ENCODE measurements around the gene LDHD.

The LDHD gene

GRCh38 chr16:75147968-75148310 is 31.4 kb upstream of the LDHD start:
- H3K4me1 Mint-ChIP-seq, result peaks cover 5% of the 10 kb centered on the region
- H3K27ac Mint-ChIP-seq, result peak overlapping the region; percentile 47 to 90 (median 89)
- H3K27me3 Mint-ChIP-seq (ENCODE audit: low read depth), result no peaks in the 10 kb centered on the region
- peaks cover 37% of the 10 kb centered on the region for H3K36me3 Mint-ChIP-seq (ENCODE audit: low read depth)
- no peak for TF ChIP-seq CTCF (IDR thresholded peaks at IDR 0.05; ENCODE audit: unreplicated experiment in 3 of 3)
- peaks cover 29% of the 10 kb centered on the region for H3K9me3 Mint-ChIP-seq
- H3K4me3 Mint-ChIP-seq, result peak overlapping the region; percentile 84 to 97 (median 97)

GRCh38 chr16:75143941-75144340 is 27.4 kb upstream of the LDHD start:
- Mint-ChIP-seq H3K27me3 (ENCODE audit: low read depth) (no peaks in the 10 kb centered on the region), H3K36me3 (ENCODE audit: low read depth) (peaks cover 1% of the 10 kb centered on the region), H3K27ac (no peak overlapping the region), H3K9me3 (peaks cover under 1% of the 10 kb centered on the region), H3K4me1 (peaks cover 1% of the 10 kb centered on the region), H3K4me3 (no peak overlapping the region)
- no peak for TF ChIP-seq CTCF (IDR thresholded peaks at IDR 0.05; ENCODE audit: unreplicated experiment in 3 of 3)

DNA sequence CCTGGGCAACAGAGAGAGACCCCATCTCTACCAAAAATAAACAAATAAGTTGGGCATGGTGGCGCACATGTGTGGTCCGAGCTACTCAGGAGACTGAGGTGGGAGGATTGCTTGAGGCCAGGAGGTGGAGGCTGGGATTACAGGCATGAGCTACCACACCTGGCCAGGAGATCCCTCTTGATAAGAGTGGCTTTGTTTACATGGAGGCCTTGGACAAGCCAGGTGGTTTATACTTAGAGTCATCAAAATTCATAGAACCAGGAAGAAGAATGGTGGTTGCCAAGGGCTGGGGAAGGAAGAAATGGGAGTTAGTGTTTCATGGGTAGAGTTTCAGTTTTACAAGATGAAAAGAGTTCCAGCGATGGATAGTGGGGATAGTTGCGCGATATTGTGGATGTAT is 22.9 kb upstream of the LDHD start:
- Mint-ChIP-seq H3K36me3 (ENCODE audit: low read depth) (no peaks in the 10 kb centered on the region), H3K9me3 (no peaks in the 10 kb centered on the region), H3K4me3 (no peak overlapping the region), H3K27me3 (ENCODE audit: low read depth) (no peaks in the 10 kb centered on the region), H3K27ac (no peak overlapping the region), H3K4me1 (no peaks in the 10 kb centered on the region)
- TF ChIP-seq CTCF (IDR thresholded peaks at IDR 0.05; ENCODE audit: unreplicated experiment in 3 of 3), result no peak

DNA sequence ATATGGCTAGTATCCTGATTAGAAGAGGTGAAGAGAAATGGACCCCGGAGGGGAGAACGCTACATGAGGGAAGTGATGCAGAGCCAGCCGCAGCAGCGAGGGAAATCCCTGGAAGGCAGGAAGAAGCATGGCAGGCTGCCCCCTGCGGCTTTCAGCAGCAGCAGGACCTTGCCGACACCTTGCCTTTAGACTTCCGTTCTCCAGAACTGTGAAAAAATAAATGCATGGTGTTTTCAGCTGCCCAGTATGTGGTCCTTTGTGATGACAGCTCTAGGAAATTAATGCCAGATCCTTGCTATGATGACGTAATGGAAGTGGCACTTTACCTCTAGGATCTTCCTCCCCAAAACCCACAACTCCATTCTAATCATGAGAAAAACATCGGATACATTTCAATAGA is 22.1 kb upstream of the LDHD start:
- H3K36me3 Mint-ChIP-seq (ENCODE audit: low read depth), result no peaks in the 10 kb centered on the region
- H3K4me3 Mint-ChIP-seq, result no peak overlapping the region
- TF ChIP-seq CTCF (IDR thresholded peaks at IDR 0.05; ENCODE audit: unreplicated experiment in 3 of 3), result no peak
- H3K27me3 Mint-ChIP-seq (ENCODE audit: low read depth), result no peaks in the 10 kb centered on the region
- no peak overlapping the region for H3K27ac Mint-ChIP-seq
- no peaks in the 10 kb centered on the region for H3K4me1 Mint-ChIP-seq
- no peaks in the 10 kb centered on the region for H3K9me3 Mint-ChIP-seq

- Mint-ChIP-seq H3K27ac (no peak overlapping the region), H3K36me3 (ENCODE audit: low read depth) (no peaks in the 10 kb centered on the region), H3K27me3 (ENCODE audit: low read depth) (no peaks in the 10 kb centered on the region), H3K4me3 (no peak overlapping the region), H3K4me1 (no peaks in the 10 kb centered on the region), H3K9me3 (no peaks in the 10 kb centered on the region)
- no peak for TF ChIP-seq CTCF (IDR thresholded peaks at IDR 0.05; ENCODE audit: unreplicated experiment in 3 of 3)
Measured at GRCh38 chr16:75138233-75138632, 21.7 kb upstream of the LDHD start.

GRCh38 chr16:75131081-75131480 is 14.5 kb upstream of the LDHD start:
- Mint-ChIP-seq H3K36me3 (ENCODE audit: low read depth) (peaks cover 7% of the 10 kb centered on the region), H3K9me3 (peaks cover 12% of the 10 kb centered on the region), H3K4me3 (no peak overlapping the region), H3K4me1 (peaks cover 5% of the 10 kb centered on the region), H3K27ac (no peak overlapping the region), H3K27me3 (ENCODE audit: low read depth) (no peaks in the 10 kb centered on the region)
- no peak for TF ChIP-seq CTCF (IDR thresholded peaks at IDR 0.05; ENCODE audit: unreplicated experiment in 3 of 3)
